ENCODE data around the gene SURF1. TPM values are rescaled to one million over a fixed set of nuclear protein-coding genes. Genes with fewer than 3 reads are reported as not detected.

SURF1 gene
- total and polyA plus RNA-seq, 12 donors = 50.9 to 111 (median 72.8) TPM

GRCh38 chr9:133375724-133376654 lies 19.7 kb upstream of the SURF1 start, which contains the start of the genes STKLD1 and SURF4:
TSS of gene STKLD1 (plus strand) at chr9:133376366. CDS start at chr9:133376474, 108 bp downstream.
TSS of gene SURF4 (minus strand) at chr9:133376060. CDS start at chr9:133375969, 91 bp downstream.
- H3K4me1 ChIP-seq (replicated peaks in 1 of 2) = peaks cover 20 to 39% of the 10 kb centered on the region in 2 donors
- peaks cover 0 to 13% of the 10 kb centered on the region in 2 donors for H3K36me3 ChIP-seq (replicated peaks in 1 of 2)
- WGBS, 4 donors = 0 to 6% (median 1%) methylated on average over 7 to 120 of the region's 120 CpGs
- intact Hi-C loops (cut with DNase I) = no loop called here
- peak within 1 kb of the TSS; percentile 28 to 98 (median 83) for H3K4me3 ChIP-seq
- peak in 2 of 6 experiments; percentile 17 to 55 for TF ChIP-seq CTCF (IDR thresholded peaks at IDR 0.05)
- peak; percentile 93 to 96 for TF ChIP-seq POLR2A (IDR thresholded peaks at IDR 0.05)
- H3K9me3 ChIP-seq (replicated peaks in 1 of 3) = no peaks in the 10 kb centered on the region
- H3K27ac ChIP-seq = peak within 1 kb of the TSS; percentile 75 to 98 (median 96)
- H3K27me3 ChIP-seq = no peaks in the 10 kb centered on the region
- peak; percentile 94 to 97 (median 97) for DNase-seq

GRCh38 chr9:133375116-133375723 lies 18.9 kb upstream of the SURF1 start:
- peaks cover 20 to 47% of the 10 kb centered on the region in 2 donors for H3K4me1 ChIP-seq (replicated peaks in 1 of 2)
- intact Hi-C loops (cut with DNase I) = no loop called here

GRCh38 chr9:133374612-133375115 lies 18.4 kb upstream of the SURF1 start:
- H3K27ac ChIP-seq = peak overlapping the region; percentile 75 to 98 (median 96)
- H3K4me1 ChIP-seq (replicated peaks in 1 of 2) = peaks cover 20 to 50% of the 10 kb centered on the region in 2 donors
- H3K36me3 ChIP-seq (replicated peaks in 1 of 2) = peaks cover 0 to 17% of the 10 kb centered on the region in 2 donors
- no peaks in the 10 kb centered on the region for H3K27me3 ChIP-seq
- no peak for DNase-seq
- WGBS, 4 donors = 11 to 12% (median 11%) methylated on average over 12 of the region's 12 CpGs
- intact Hi-C loops (cut with DNase I) = no loop called here
- peak overlapping the region in 3 of 4 donors; percentile 76 to 98 (median 90) for H3K4me3 ChIP-seq
- H3K9me3 ChIP-seq (replicated peaks in 1 of 3) = no peaks in the 10 kb centered on the region
- TF ChIP-seq CTCF (IDR thresholded peaks at IDR 0.05) (no peak), POLR2A (IDR thresholded peaks at IDR 0.05) (no peak)

More at GRCh38 chr9:133375116-133375723, 18.9 kb upstream of the SURF1 start:
- Histone ChIP-seq H3K36me3 (replicated peaks in 1 of 2) (peaks cover 0 to 13% of the 10 kb centered on the region in 2 donors), H3K9me3 (replicated peaks in 1 of 3) (no peaks in the 10 kb centered on the region), H3K27me3 (no peaks in the 10 kb centered on the region), H3K27ac (peak overlapping the region; percentile 75 to 98 (median 96)), H3K4me3 (peak overlapping the region; percentile 28 to 98 (median 83))
- peak in 3 of 7 donors; percentile 47 to 66 (median 53) for DNase-seq
- 0 to 1% (median 0%) methylated on average over 10 to 39 of the region's 39 CpGs for WGBS, 4 donors
- no peak for TF ChIP-seq CTCF (IDR thresholded peaks at IDR 0.05)
- TF ChIP-seq POLR2A (IDR thresholded peaks at IDR 0.05) = peak in 1 of 2 donors; percentile 15

- no peaks in the 10 kb centered on the region for H3K27me3 ChIP-seq
- H3K4me3 ChIP-seq = no peak overlapping the region
- peaks cover 27 to 72% of the 10 kb centered on the region in 2 donors for H3K4me1 ChIP-seq (replicated peaks in 1 of 2)
- peaks cover 0 to 22% of the 10 kb centered on the region in 2 donors for H3K36me3 ChIP-seq (replicated peaks in 1 of 2)
- H3K9me3 ChIP-seq (replicated peaks in 1 of 3) = no peaks in the 10 kb centered on the region
- no peak for DNase-seq
- WGBS, 4 donors = 66 to 71% (median 70%) methylated on average over 6 to 7 of the region's 7 CpGs
- intact Hi-C loops (cut with DNase I) = no loop called here
- TF ChIP-seq CTCF (IDR thresholded peaks at IDR 0.05) = no peak
- TF ChIP-seq POLR2A (IDR thresholded peaks at IDR 0.05) = no peak
- peak overlapping the region in 2 of 5 donors; percentile 10 to 28 for H3K27ac ChIP-seq
Observed at GRCh38 chr9:133372144-133372543, 15.9 kb upstream of the SURF1 start.
